B cell (primary cell): ENCODE data around the gene LTO1. TPM values are rescaled to one million over a fixed set of nuclear protein-coding genes. Genes with fewer than 3 reads are reported as not detected.

Source experiments
- ATAC-seq: fragments of 200-7000 bp; cut with Tn5 transposase; one replicate; pipeline ENCODE4 v1.10.0; 2021; ENCODE audit warnings: low read depth, mild to moderate bottlenecking, moderate number of reproducible peaks, moderate library complexity
- CTCF ChIA-PET: fragments of 350-600 bp; sonication (Branson Sonifier 250); formaldehyde crosslinking; loops from one replicate; lab custom pipeline; 2021; ENCODE audit warnings: antibody characterized with exemption, inconsistent platforms; lab: Charles Lee
- POLR2A ChIA-PET: fragments of 350-600 bp; sonication (Branson Sonifier 250); formaldehyde crosslinking; loops from one replicate; lab custom pipeline; 2021; ENCODE audit warnings: antibody characterized with exemption; lab: Charles Lee
- DNase-seq: peaks from one replicate; pipeline ENCODE4 v3.0.0; 2013
- H2AFZ ChIP-seq: 2 replicates; pipeline ENCODE4 v1.6.1; 2012; ENCODE audit warnings: mild to moderate bottlenecking, low read depth, low read length; ENCODE audit not compliant: insufficient read depth, poor library complexity, severe bottlenecking
- H3K27ac ChIP-seq, 2 donors: 1 replicate in 1 of 2; 2 replicates in 1 of 2; pipeline ENCODE4 v1.5.1; 2012 to 2013; ENCODE audit warnings: low read length in 2 of 2, mild to moderate bottlenecking in 2 of 2, moderate library complexity in 1 of 2
- H3K27me3 ChIP-seq, 4 experiments: fragments of 200-600 bp in 1 of 4; sonication (generic) in 1 of 4; replicated peaks in 1 of 4; 1 replicate in 2 of 4; 2 replicates in 2 of 4; pipeline versions ENCODE4 v1.6.1 to v1.7.0; 2013 to 2016; ENCODE audit warnings: low read length in 3 of 4, mild to moderate bottlenecking in 2 of 4, mixed read lengths in 1 of 4, moderate library complexity in 1 of 4; ENCODE audit not compliant: insufficient read depth in 4 of 4, control insufficient read depth in 3 of 4; ENCODE audit errors: control extremely low read depth in 1 of 4
- H3K36me3 ChIP-seq, 2 experiments: replicated peaks in 1 of 2; 1 replicate in 1 of 2; 2 replicates in 1 of 2; pipeline versions ENCODE4 v1.6.1 to v1.7.1; 2013; ENCODE audit warnings: low read length in 1 of 2; ENCODE audit not compliant: insufficient read depth in 2 of 2, control insufficient read depth in 1 of 2; ENCODE audit errors: control extremely low read depth in 1 of 2, extremely low read depth in 1 of 2
- H3K4me1 ChIP-seq, 2 donors: fragments of 200-600 bp in 1 of 2; sonication (generic) in 1 of 2; 1 replicate in 1 of 2; 2 replicates in 1 of 2; pipeline versions ENCODE4 v1.5.1 to v1.6.1; 2013 to 2017; ENCODE audit warnings: low read length in 2 of 2; ENCODE audit not compliant: control insufficient read depth in 2 of 2, insufficient read depth in 2 of 2
- H3K4me2 ChIP-seq: replicated peaks from 2 replicates; pipeline ENCODE3; 2012; ENCODE audit warnings: mild to moderate bottlenecking, low read depth, low read length; ENCODE audit not compliant: poor library complexity, severe bottlenecking
- H3K4me3 ChIP-seq, 5 experiments: fragments of 200-600 bp in 1 of 5; sonication (generic) in 1 of 5; 1 replicate in 3 of 5; 2 replicates in 2 of 5; pipeline versions ENCODE4 v1.5.1 to v1.7.0; 2011 to 2016; ENCODE audit warnings: low read length in 4 of 5, mild to moderate bottlenecking in 4 of 5, low read depth in 2 of 5, control low read depth in 1 of 5, moderate library complexity in 1 of 5; ENCODE audit not compliant: insufficient read depth in 1 of 5; ENCODE audit errors: control extremely low read depth in 1 of 5, extremely low read depth in 1 of 5
- H3K79me2 ChIP-seq: fragments of 200-600 bp; sonication (generic); one replicate; pipeline ENCODE4 v1.6.0; 2016; ENCODE audit warnings: low read length; ENCODE audit not compliant: control insufficient read depth, insufficient read depth
- H3K9ac ChIP-seq: fragments of 200-600 bp; sonication (generic); 2 replicates; pipeline ENCODE4 v1.6.1; 2017; ENCODE audit warnings: mild to moderate bottlenecking, low read length, moderate library complexity
- H3K9me3 ChIP-seq, 3 donors: one replicate each; pipeline versions ENCODE4 v1.6.1 to v1.7.1; 2013; ENCODE audit warnings: low read length in 2 of 3; ENCODE audit not compliant: control insufficient read depth in 2 of 3, insufficient read depth in 1 of 3; ENCODE audit errors: control extremely low read depth in 1 of 3
- H4K20me1 ChIP-seq: 2 replicates; pipeline ENCODE4 v1.6.0; 2012; ENCODE audit warnings: mild to moderate bottlenecking, low read length; ENCODE audit not compliant: insufficient read depth, control insufficient read depth, poor library complexity, severe bottlenecking
- H3K27ac Mint-ChIP-seq: one replicate; pipeline ENCODE4 v1.8.0; 2021; ENCODE audit warnings: mixed read lengths
- H3K27me3 Mint-ChIP-seq: one replicate; pipeline ENCODE4 v1.8.0; 2021; ENCODE audit warnings: mixed read lengths
- H3K4me1 Mint-ChIP-seq: one replicate; pipeline ENCODE4 v1.8.0; 2021; ENCODE audit warnings: mixed read lengths
- H3K4me3 Mint-ChIP-seq: one replicate; pipeline ENCODE4 v1.8.0; 2021; ENCODE audit warnings: mixed read lengths
- H3K9me3 Mint-ChIP-seq: one replicate; pipeline ENCODE4 v1.8.0; 2022; ENCODE audit warnings: mixed read lengths; ENCODE audit not compliant: insufficient read depth
- CTCF ChIP-seq: fragments of 200-600 bp; IDR thresholded peaks from one replicate; pipeline ENCODE4 v1.8.0; 2022; ENCODE audit warnings: antibody characterized with exemption, mild to moderate bottlenecking
- EZH2 ChIP-seq: IDR thresholded peaks from 2 replicates; pipeline ENCODE4 v1.6.1; 2012; ENCODE audit warnings: borderline replicate concordance, low read depth, mild to moderate bottlenecking, moderate library complexity, low read length; ENCODE audit not compliant: insufficient read depth, poor library complexity, severe bottlenecking
- WGBS: methylation state at CpG from one replicate; pipeline ENCODE4 v1.1.5; 2013; ENCODE audit warnings: missing lambda C conversion rate; ENCODE audit not compliant: insufficient coverage; 5-methylcytosine and 5-hydroxymethylcytosine counted together
- intact Hi-C: fragments of 100-400 bp; cut with micrococcal nuclease; formaldehyde crosslinking; loops from one replicate; pipeline ENCODE4 v1.10.0; 2022
- polyA plus RNA-seq: library from polyadenylated mRNA; depleted of rRNA; stranded (reverse); fragments of >200 nt; gene quantifications from 2 replicates; pipeline ENCODE4 v1.2.3, GENCODE V29; 2012
- total RNA-seq, 2 donors: library from RNA; stranded (reverse); fragments of 120-200 nt in 1 of 2; gene quantifications; 1 replicate in 1 of 2; 2 replicates in 1 of 2; pipeline versions ENCODE4 v1.2.3 to v1.2.4, GENCODE V29; 2013 to 2022

LTO1 gene
- total and polyA plus RNA-seq, 2 donors (not counting 1 experiment from before 2014, with no cell fraction given): 44.4 to 68.8 TPM

- Histone ChIP-seq H3K36me3 (no peaks in the 10 kb centered on the region), H3K9me3 (peaks cover 0 to 5% (median 0%) of the 10 kb centered on the region in 3 donors), H3K9ac (no peak overlapping the region), H2AFZ (no peak overlapping the region), H4K20me1 (no peaks in the 10 kb centered on the region), H3K27me3 (peaks cover 0 to 70% (median 31%) of the 10 kb centered on the region in 4 experiments), H3K4me3 (no peak overlapping the region), H3K79me2 (no peaks in the 10 kb centered on the region), H3K4me2 (no peak overlapping the region), H3K27ac (no peak overlapping the region), H3K4me1 (peaks cover 26 to 39% of the 10 kb centered on the region in 2 donors)
- Mint-ChIP-seq H3K4me3 (no peak overlapping the region), H3K27me3 (peaks cover 38% of the 10 kb centered on the region), H3K9me3 (no peaks in the 10 kb centered on the region), H3K27ac (no peak overlapping the region), H3K4me1 (peaks cover 16% of the 10 kb centered on the region)
- ATAC-seq (no peak), DNase-seq (no peak)
- POLR2A ChIA-PET: no interaction called here
- TF ChIP-seq EZH2 (no peak), CTCF (no peak)
- 33% methylated on average over 19 of the region's 20 CpGs for WGBS
- CTCF ChIA-PET: no interaction called here
- intact Hi-C loops: no loop called here
These were observed 25.4 kb upstream of the LTO1 start for GRCh38 chr11:69700278-69701140.

GRCh38 chr11:69699213-69699612 is 24.1 kb upstream of the LTO1 start:
- H3K4me3 ChIP-seq: no peak overlapping the region
- H3K9ac ChIP-seq: no peak overlapping the region
- Mint-ChIP-seq H3K27ac (no peak overlapping the region), H3K9me3 (no peaks in the 10 kb centered on the region), H3K27me3 (peaks cover 40% of the 10 kb centered on the region), H3K4me1 (peaks cover 12% of the 10 kb centered on the region), H3K4me3 (no peak overlapping the region)
- H3K4me1 ChIP-seq: peaks cover 22 to 32% of the 10 kb centered on the region in 2 donors
- no peaks in the 10 kb centered on the region for H4K20me1 ChIP-seq
- no peaks in the 10 kb centered on the region for H3K36me3 ChIP-seq
- peak overlapping the region; percentile 42 for H3K4me2 ChIP-seq
- ChIA-PET POLR2A (no interaction called here), CTCF (interaction anchor here (1.4 kb wide), 1 partner anchor 13 kb away, joined by 3 read pairs; no protein-coding TSS in a partner anchor)
- TF ChIP-seq EZH2 (no peak), CTCF (no peak)
- H3K9me3 ChIP-seq: peaks cover 0 to 5% (median 0%) of the 10 kb centered on the region in 3 donors
- no peaks in the 10 kb centered on the region for H3K79me2 ChIP-seq
- intact Hi-C loops: no loop called here
- ATAC-seq: peak; percentile 39
- peaks cover 0 to 61% (median 26%) of the 10 kb centered on the region in 4 experiments for H3K27me3 ChIP-seq
- DNase-seq: no peak
- peak overlapping the region; percentile 58 for H2AFZ ChIP-seq
- no peak overlapping the region for H3K27ac ChIP-seq
- 22% methylated on average over 13 of the region's 13 CpGs for WGBS
